MM.1S (cell line): Measurements from ENCODE around the gene HGS.

Source experiments
- CTCF ChIP-seq: fragments of 300-600 bp; sonication (generic); IDR thresholded peaks from 2 replicates; pipeline ENCODE4 v1.5.1; 2016; ENCODE audit warnings: antibody characterized with exemption, low read length, mixed read lengths
- EZH2 ChIP-seq: fragments of 300-600 bp; sonication (generic); optimal IDR thresholded peaks from 2 replicates; pipeline ENCODE3; 2017; ENCODE audit warnings: low read depth, mild to moderate bottlenecking, antibody characterized with exemption, low read length, mixed read lengths
- EZH2phosphoT487 ChIP-seq: fragments of 300-600 bp; sonication (generic); IDR thresholded peaks from 2 replicates; pipeline ENCODE4 v1.6.1; 2018; ENCODE audit warnings: antibody characterized with exemption, low read length

GRCh38 chr17:81733507-81734404 is 49.9 kb downstream of the HGS start:
- TF ChIP-seq CTCF (peak; percentile 92), EZH2 (no peak), EZH2phosphoT487 (no peak)
